Inflammatory macrophage (primary cell): ENCODE data around the gene GIPC1.
"Not testable (repeated sequence)": the region's sequence is repeated elsewhere in the genome, so short reads cannot be mapped to it uniquely, and the experiment has no call there.

Experiments used
- DNase-seq, 2 donors: peaks; one replicate each; pipeline ENCODE4 v3.0.0-alpha.2; 2020 to 2022

GIPC1 gene

DNA sequence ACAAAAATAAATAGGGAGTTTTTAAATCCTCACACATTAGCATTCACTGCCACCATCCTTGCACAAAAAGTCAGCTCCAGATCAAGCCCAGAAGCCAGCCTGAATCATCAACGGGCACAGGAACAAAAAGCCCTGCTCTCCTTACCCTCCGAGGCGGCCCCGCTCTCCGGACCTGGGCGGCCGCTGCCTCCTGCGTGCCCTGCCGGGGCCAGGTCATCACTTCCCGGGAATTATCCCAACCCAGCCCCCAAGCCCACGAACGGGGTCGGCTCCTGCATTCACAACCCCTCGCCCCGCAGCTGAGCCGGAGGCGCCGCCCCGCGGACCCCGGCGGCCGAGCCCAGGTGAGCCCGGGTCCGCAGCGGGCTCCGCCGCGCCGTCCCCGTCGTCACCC, 21.5 kb upstream of the GIPC1 start:
- DNase-seq = no peak

DNA sequence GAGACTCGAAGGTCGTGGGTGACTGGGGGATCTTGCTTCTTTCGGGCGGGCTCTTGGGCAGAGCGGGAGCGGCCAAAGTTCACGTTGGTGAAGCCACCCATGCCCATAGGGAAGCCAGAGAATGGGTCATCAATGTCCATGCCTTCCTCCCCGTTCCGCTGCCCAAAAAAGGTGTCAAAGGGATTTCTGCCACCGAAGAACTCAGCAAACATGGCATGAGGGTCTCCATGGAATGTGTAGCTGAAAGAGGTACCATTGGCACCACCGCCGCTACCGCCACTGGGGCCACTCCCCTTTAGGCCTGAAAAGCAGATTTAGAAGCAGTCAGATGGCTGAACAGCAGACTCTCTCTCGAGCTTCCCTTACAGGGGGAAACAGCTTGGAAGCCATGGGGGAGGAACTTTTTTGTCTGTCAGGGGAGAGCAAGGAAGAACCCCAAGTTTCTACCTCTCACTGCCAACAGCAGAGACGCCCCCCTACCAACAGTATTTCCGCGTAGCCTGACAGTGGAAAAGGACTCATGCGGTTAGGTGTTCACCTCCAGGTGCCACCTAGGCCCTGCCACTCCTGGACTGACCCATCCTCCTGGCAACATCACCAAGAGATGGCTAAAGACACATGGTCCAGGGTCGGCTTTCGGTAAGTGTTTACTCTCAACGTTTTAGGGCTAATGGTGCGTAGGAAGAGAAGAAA, 21.0 kb upstream of the GIPC1 start:
- peak in 1 of 2 donors; percentile 12 for DNase-seq

DNA sequence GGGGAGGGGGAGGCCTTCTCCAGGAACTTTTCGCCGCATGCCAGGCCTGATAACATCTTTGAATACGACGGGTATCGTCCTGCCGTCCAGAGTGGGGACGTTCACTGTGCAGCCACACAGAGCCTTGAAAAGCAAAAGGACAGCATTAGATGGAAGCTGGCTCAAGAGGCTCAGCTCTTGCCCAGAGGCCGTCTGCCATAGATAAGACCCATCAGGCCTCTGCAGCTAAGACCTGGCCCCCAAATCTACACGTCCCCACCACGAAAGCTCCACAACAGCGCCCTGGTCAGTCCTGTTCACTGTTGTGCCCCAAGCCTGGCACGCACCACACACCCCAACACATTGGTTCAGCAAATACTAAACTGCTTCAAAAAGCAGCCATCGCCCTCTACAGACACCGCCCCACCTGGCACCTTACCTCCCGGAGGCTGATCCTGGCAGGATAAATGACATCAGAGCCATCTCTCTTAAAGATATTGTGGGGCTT, 20.2 kb upstream of the GIPC1 start:
- DNase-seq = no peak

DNA sequence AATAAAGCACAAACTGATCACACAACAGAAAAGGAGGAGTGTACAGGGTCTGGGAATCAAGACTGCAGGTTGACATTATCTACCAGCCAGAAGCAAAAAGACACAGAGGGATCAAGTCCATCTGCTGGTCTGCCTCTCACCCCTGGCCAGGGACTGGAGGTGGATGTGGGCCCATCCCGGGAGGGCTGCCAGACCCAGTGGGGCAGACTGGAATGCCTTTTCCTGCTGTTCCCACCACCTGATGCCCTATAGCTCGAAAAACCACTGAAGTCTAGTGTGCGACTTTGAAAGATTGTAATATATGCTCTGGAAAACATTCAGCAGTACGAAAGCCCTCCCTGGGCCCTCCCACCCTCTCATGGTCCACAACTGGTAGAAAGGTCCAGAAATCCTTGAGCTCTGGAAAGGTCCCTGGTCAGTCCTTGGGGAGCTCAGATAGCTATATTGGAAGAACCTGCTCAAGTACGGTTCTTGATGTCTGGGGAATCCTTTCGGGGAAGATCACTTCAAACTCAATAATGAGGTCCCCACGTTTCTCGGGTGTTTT, 19.6 kb upstream of the GIPC1 start:
- no peak for DNase-seq

DNA sequence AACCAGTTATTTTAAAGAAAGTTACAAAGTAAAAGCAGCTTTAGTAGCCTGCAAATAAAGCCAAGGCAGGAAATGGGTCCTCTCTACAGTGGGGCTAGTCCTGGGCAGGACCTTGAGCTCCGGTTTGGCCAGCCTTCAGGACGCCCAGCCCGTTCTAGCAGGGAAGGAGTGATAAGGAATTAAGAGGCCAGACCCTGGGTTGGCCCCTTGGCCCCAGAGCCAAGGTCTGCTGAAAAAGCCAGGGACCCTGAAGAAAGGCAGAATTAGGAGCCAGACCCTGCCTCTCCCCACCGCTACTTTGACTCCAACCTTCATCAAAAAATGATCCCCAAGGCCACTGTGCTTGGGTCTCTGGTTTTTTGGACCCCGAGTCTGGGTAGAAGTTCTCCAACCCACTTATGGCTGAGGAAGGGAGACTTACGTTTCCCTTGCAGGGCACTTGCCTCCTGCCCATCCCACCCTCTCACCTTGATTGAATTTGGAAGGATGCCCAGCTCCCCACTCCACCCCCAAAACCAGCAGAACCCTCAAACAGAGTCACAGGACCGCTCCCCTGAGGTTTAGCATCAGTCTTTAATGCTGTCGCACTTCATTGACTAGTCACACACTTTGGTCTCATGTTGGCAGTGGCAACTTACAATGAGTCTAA, 18.4 kb upstream of the GIPC1 start:
- no peak for DNase-seq

DNA sequence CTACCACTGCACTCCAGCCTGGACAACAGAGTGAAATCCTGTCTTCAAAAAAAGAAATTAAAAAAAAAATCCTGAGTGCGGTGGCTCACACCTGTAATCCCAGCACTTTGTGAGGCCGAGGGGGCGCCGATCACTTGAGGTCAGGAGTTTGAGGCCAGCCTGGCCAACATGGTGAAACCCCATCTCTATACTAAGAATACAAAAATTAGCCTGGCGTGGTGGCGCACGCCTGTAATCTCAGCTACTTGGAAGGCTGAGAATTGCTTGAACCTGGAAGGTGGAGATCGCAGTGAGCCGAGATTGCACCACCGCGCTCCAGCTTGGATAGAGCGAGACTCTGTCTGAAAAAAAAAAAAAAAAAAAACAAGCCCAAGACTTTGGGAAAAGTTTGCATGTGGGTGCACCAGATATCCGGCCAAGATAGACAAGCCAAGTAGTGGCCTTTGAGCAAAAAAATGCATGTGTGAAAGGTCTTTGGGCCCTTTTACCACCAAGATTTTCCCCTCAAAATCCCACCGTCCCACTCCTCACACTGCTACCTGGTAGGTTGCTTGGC, 16.6 kb upstream of the GIPC1 start:
- no peak for DNase-seq

DNA sequence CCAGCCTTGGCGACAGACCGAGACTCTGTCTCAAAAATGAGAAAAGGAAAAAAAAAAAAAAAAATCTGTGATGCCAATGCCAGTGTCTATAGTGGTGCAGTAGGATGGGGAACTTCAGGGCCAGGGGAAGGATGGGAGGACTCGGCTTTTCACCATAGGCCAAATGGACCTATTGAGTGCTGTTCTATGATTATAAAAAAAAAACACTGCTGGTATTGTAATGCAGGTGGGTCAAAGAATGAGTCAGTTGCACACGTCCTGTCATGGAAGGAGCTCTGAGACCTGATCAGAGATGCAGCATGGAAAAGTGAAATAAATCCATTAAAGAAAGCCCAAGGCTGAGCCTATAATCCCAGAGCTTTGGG, 15.3 kb upstream of the GIPC1 start:
- DNase-seq = no peak

DNA sequence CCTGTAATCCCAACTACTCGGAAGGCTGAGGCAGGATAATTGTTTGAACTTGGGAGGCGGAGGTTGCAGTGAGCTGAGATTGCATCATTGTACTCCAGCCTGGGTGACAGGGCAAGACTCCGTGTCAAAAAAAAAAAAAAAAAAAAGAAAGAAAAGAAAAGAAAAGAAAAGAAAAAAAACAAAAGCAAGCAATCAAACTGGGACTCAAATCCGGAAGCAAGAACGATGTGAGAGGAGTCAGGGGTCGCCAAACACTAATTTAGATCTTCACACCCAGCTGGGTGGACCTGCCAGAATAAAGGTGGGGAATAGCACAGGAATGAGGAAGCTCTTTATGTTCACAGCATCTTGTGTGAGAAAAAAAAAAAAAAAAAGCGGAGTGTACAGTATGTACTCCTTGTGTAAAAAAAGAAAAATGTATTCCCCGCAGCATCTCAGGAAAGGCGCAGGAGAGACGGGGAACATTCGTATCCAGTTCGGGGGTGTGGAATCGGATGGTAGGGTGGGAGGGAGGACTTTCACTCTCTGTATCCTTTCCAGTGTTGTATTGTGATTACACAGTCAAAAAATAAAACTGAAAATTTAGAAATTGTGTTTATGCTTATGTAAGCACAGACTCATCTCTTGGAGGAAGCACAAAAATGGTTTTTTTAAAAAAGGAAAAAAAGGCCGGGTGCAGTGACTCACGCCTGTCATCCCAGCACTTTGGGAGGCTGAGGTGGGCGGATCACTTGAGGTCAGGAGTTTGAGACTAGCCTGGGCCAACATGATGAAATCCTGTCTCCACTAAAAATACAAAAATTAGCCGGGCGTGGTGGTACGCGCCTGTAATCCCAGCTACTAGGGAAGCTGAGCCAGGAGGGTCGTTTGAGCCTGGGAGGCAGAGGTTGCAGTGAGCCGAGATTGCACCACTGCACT, 14.6 kb upstream of the GIPC1 start:
- DNase-seq = peak; percentile 88 to 97

DNA sequence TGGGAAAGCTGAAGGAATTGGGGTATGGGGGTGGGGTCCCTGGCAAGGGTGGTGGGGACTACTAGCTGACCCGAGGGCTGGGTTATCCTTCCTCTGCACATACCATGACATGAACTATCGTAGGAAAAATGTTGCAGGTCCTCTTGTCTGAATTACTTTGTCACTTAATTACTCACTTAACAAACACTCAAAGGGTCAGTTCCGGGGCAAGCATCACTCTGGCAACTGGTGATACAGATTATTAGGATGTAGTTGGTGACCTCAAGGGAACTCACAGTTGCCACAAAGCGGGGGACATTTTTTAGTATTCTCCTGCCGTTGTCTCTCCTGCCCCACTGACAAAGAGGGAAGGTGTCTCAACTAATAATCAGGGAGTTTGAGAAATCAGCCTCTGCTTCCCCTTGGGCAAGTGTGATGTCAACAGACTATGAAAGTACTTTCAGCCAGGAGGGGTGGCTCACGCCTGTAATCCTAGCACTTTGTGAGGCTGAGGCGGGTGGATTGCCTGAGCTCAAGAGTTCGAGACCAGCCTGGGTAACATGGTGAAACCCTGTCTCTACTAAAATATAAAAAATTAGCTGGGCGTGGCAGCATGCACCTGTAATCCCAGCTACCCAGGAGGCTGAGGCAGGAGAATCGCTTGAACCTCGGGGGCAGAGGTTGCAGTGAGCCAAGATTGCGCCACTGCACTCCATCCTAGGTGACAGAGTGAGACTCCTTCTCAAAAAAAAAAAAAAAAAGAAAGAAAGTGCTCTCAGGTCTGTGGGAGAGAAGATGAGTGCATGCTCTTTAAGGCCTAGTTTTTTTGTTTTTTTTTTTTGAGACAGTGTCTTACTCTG, 12.0 kb upstream of the GIPC1 start:
- DNase-seq = peak; percentile 85 to 88

DNA sequence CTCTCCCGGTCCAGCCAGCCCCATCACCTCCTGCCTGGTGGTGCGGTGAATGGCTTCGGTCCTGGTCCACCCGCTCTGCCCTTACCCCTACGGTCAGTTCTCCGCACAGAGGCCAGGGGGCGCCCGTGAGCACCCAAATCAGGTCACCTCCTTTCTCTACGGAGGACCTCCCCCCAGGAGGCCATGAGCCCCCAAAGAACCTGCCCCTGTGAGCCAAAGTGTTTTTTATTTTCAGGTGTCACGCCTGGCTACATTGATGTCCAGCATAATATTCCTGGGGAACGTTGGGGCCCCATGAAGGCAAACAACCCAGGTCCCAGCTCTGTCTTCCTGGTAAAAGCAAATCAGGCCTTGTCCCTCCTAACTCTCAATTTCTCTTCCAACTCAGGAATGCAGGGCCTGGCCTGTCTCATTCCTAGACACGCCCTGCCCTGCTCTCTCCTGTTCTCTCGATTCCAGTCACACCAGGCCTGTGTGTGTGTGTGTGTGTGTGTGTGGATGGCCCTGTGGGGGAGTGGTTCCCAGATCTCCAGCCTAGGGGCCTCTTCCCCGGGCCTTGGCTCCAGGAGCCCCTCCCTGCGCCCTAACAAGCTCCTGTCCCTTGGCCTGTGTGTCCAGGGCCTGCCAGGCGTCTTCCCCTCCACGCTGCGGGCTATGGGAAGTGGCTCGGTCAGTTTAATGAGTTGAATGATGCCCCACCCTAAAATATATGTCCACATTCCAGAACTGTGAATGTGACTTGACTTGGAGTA, 9.7 kb upstream of the GIPC1 start:
- DNase-seq = peak; percentile 58 to 72

DNA sequence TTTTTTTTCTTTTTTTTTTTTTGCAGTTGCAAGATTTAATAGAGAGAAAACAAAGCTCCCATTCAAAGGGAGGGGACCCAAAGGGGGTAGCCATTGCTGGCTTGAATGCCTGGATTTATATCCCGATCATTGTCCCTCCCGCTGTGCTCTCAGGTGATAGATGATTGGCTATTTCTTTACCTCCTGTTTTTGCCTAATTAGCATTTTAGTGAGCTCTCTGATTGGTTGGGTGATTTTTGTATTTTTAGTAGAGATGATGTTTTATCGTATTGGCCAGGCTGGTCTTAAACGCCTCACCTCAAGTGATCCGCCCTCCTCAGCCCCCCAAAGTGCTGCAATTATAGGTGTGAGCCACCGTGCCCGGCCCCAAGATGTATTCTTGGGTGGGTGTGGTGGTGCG, 8.6 kb upstream of the GIPC1 start:
- DNase-seq = not testable (repeated sequence)

DNA sequence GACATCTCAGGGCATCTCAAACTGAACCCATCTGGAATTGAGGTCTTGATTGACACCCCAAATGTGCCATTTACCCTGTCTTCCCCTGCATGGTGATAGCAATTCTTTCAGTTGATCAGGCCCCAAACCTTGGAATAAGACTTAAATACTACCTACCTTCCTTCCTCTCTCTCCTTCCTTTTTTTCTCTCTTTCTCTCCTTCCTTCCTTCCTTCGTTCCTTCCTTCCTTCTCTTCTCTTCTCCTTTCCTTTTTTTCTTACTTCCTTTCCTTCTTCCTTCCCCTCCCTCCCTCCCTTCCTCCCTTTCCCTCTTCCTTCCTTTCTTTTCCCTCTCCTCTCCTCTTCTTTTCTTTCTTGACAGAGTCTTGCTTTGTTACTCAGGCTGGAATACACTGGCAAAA, 7.4 kb upstream of the GIPC1 start:
- DNase-seq = no peak

DNA sequence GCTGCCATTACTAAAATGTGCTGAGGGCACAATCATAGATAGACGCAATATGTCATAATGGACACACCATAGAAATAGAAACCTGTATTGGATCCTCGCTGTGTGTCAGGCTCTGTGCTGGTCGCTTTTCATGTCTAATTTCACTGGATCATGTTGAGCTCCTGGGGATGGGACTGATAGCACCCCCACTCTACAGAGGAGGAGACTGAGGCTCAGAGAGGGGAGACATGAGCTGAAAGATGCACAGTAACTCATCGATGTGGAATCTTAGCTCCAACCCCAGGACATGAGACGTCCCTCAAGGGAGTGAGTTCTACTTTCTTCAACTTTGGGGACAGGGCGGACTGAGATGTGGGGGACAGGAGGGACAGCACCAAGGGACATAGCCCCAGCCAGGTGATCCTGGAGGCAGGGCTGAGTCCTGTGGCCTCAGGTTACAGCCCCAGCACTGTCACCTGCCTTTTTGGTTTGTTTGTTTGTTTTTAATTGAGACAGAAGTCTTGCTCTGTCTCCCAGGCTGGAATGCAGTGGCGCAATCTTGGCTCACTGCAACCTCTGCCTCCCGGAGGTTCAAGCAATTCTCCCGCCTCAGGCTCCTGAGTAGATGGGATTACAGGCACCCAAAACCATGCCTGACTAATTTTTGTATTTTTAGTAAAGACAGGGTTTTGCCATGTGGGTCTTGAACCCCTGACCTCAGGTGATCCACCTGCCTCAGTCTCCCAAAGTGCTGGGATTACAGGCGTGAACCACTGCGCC, 6.6 kb upstream of the GIPC1 start:
- no peak for DNase-seq

DNA sequence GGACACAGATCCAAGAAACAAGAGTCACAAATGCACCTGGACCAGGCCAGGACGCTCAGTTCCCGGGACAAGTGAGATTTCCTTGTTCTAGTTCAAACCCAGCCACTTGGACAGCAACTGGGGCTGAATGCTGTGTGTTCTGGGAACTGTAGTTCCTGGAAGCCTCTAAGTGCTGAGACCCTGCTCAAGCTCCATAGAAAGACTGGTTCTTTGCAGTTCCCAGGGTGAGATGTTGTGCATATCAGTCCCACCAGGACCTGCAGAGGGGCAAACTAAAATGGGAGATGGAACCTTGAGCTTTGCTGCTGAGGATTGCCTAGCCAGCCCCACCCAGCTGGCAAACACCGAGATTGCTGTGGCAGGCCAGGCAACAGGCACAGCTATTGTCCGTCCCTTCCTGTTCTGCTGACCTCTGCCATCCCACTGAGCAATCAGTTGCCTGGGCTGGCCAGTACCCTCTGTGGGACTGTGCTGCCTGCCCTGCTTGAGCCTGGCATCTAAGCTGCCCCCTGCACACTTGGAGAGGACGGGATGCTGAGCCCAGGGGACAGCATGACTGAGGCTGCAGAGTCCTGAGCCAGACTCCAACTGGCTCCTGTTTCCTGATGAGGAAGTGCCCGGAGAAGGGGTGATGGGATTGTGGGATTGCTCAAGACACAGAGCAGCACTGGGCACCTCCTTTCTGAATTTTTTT, 1.4 kb upstream of the GIPC1 start:
- peak; percentile 7 to 52 for DNase-seq

DNA sequence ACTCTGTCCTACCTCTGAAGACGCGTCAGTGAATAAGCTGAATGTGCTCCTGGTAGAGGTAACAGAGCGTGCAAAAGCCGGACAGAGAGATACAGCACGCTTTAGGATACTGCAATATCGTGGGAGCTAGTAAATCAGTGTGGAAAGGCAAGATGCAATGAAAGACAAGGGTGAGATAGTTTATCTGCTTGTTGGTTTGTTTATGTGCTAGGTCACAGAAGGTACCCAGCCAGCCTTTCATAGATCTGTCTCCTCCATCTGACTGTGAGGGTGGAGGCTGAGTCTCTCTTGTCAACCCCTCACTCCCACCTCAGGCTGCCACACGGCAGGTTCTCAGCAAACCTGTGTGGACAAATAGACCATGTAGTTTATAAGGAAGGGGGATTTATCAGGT, 904 bp upstream of the GIPC1 start:
- DNase-seq = no peak

DNA sequence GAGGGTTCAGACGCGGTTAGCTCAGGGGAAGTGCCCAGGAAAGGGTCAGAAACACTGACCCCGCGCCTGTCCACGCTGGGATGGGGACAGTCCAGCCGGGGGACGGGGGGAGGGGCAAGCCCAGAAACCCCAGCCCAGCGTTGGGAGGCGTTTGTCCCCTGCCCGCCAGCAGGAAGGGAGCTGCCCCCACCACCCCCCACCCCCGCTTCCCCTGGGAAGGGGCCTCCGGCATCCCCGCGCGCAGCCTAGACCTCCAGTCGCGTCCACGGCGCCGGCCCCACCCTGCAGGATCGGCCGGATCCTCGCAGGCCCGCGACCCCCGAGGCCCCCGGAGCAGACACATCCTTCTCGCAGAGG, 277 bp downstream of the GIPC1 start:
- no peak for DNase-seq

DNA sequence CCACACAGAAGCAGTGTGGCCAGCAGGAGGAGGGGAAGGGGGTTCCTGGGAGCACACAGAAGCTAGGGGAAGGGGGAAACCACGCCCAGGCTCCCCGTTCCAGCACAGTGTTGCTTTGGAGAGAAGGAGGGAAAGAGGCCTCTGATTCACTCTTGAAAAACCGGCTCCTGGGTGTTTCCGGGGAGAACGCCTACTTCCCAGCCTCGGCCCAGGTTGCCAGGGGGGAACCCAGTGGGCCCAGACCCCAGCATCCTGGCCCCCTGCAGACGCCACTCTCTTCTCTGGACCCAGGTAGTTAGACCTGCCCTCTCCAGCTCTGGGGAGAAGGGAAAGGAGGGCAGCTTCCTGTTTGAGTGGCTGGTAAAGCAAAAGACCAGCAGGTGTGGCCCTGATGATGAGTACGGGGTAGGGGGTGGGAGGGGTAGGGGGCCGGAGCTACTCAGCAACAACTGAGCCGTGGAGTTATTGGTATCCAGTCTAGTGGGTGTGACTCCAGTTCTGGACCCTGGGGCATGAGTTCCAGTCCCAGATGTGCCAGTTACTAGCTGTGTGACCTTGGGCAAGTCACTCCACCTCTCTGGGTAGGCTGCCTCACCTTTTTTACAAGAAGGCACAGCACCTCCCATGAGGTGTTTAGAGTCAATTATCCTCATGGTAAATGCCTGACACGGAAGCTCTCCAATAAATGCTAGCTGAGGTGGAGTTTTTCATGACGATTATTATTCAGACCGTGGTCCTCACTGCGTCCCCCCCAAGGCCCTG, 836 bp downstream of the GIPC1 start:
- no peak for DNase-seq

DNA sequence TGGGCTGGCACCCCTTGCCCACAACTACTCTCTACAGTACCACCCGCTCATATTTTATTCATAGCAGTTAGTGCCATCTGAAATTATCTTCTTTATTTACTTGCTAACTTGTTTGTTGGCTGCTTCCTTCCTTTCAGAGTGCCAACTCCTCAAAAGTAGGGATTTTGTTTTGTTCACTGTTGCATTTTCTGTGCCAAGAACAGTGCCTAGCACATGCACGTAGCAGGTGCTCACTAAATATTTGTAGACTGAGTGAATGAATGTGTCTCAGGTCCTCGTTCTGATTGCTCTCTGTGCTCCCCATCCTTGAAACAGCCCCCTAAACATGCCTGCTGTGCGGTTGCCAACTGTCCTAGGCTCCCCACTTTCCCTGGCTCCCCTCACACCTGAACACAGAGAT, 1.5 kb downstream of the GIPC1 start:
- DNase-seq = no peak

DNA sequence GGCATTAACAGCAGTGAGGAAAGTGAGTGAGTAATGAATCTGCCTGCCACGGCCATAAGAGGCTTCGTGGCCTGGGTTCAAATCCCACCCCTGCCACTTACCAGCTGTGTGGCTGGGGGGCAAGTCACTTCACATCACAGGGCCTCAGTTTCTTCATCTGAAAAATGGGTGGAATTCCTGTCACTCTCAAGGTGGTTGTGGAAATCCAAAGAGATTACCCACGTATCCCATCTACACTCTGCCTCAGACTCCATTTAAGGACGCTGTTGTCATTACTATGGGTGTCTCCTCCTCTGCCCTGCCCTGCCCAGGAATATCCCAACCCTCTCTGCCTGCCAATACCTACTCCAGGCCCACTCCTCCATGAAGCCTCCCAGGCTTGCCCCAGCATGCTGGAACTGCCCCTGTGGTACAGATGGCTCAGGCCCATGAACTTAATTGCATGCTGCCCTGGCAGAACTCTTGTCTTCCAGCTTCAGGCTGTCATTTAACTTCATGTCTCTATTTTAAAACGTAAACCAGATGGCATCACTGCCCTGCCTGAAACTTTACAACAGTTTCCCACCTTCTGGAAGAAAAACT, 3.1 kb downstream of the GIPC1 start:
- no peak for DNase-seq
